CD4-positive, alpha-beta T cell treated with Interferon alpha-2 for 1 hour (primary cell): ENCODE results near the gene RETREG3.
"Not testable (repeated sequence)": the region's sequence is repeated elsewhere in the genome, so short reads cannot be mapped to it uniquely, and the experiment has no call there.

Experiments
- DNase-seq, 2 donors: peaks; one replicate each; pipeline ENCODE4 v3.0.0-alpha.2; 2020 to 2022

RETREG3 gene

GRCh38 chr17:42609182-42609813 is at the start of gene RETREG3, which contains the start of gene TUBG1:
Gene RETREG3, minus strand, starts transcription at chr17:42609374. Its CDS starts 50 bp downstream, at chr17:42609324.
Gene TUBG1, plus strand, starts transcription at chr17:42609683. Its CDS starts 55 bp downstream, at chr17:42609738.
- peak; percentile 100 for DNase-seq

GRCh38 chr17:42657824-42658588 is 48.8 kb upstream of the RETREG3 start:
- DNase-seq, result no peak

GRCh38 chr17:42655528-42655927 is 46.4 kb upstream of the RETREG3 start:
- no peak for DNase-seq

- DNase-seq, result no peak
Measured at GRCh38 chr17:42653179-42654124, 44.3 kb upstream of the RETREG3 start.

GRCh38 chr17:42651392-42651791 is 42.2 kb upstream of the RETREG3 start:
- no peak for DNase-seq

GRCh38 chr17:42647778-42648177 is 38.6 kb upstream of the RETREG3 start:
- no peak for DNase-seq

GRCh38 chr17:42642336-42642735 is 33.2 kb upstream of the RETREG3 start:
- no peak for DNase-seq

GRCh38 chr17:42640121-42640520 is 30.9 kb upstream of the RETREG3 start:
- no peak for DNase-seq

GRCh38 chr17:42639525-42640113 is 30.4 kb upstream of the RETREG3 start:
- no peak for DNase-seq

- no peak for DNase-seq
Measured at GRCh38 chr17:42632949-42633444, 23.8 kb upstream of the RETREG3 start.

- no peak for DNase-seq
Measured at GRCh38 chr17:42629411-42630009, 20.3 kb upstream of the RETREG3 start.

GRCh38 chr17:42627032-42627764 is 18.0 kb upstream of the RETREG3 start:
- not testable (repeated sequence) for DNase-seq

GRCh38 chr17:42623732-42624596 is 14.8 kb upstream of the RETREG3 start:
- no peak for DNase-seq

- DNase-seq, result no peak
Measured at GRCh38 chr17:42623271-42623670, 14.1 kb upstream of the RETREG3 start.

GRCh38 chr17:42621987-42622386 is 12.8 kb upstream of the RETREG3 start:
- DNase-seq, result not testable (repeated sequence)

- peak in 1 of 2 donors; percentile 2 for DNase-seq
Measured at GRCh38 chr17:42618442-42619150, 9.4 kb upstream of the RETREG3 start.

GRCh38 chr17:42617956-42618431 is 8.8 kb upstream of the RETREG3 start:
- DNase-seq, result no peak

- no peak for DNase-seq
Measured at GRCh38 chr17:42613699-42614295, 4.6 kb upstream of the RETREG3 start.

- DNase-seq, result no peak
Measured at GRCh38 chr17:42612013-42612412, 2.8 kb upstream of the RETREG3 start.
